GM19455 (cell line): ENCODE results near the gene RCOR2.
"Not testable (repeated sequence)": the region's sequence is repeated elsewhere in the genome, so short reads cannot be mapped to it uniquely, and the experiment has no call there.

ENCODE experiments used
- ATAC-seq: cut with Tn5 transposase; IDR thresholded peaks from one replicate; pipeline ENCODE4 v1.9.1; 2021; ENCODE audit not compliant: unreplicated experiment

Gene RCOR2

GRCh38 chr11:63879598-63880402 is 37.2 kb downstream of the RCOR2 start:
- ATAC-seq: no peak

- no peak for ATAC-seq
Observed at GRCh38 chr11:63877658-63878241, 39.2 kb downstream of the RCOR2 start.

DNA sequence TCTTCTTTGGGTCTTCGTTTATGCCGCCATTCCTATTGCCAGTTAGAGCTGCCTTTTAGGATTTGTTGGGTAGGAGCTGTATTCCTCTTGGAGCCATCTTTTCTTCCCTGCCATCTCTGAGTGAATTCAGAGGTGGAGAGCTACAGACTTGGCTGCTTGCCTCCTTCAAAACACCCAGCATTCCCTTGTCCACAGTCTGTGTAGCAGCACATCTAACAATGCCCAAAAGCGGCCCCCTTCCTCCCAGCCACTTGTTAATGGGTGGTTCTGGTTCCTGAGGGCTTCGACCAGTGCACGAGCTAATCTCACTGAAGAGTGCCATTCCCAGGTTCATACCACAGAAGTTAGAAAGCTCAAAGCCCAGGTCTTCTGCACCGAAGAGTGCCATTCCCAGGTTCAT is 40.3 kb downstream of the RCOR2 start:
- ATAC-seq: no peak

DNA sequence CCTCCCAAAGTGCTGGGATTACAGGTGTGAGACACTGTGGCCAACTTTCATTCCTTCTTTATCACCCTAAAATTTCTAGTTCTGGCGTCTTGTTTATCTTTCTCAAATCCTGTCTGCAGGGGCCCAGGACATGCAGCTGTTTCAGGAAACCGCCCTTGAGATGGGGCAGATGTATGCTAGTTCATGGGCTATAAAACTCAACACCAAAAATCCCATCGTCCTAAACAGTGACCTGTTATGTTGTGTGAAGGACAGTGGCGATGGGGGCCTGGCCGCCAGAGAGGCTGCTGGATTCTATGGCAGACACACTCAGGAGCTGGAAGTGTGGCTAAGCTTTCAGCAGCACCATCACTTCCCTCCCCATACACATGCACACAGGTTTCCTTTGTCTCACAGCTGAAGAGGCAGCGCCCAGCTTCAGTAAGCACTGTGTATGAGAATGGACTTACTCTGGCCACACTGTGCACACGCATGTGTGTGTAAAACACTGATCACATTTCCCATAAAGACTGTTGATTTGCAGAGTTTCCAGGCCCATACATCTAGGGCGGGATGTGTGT is 41.4 kb downstream of the RCOR2 start:
- no peak for ATAC-seq

- no peak for ATAC-seq
Observed at GRCh38 chr11:63874511-63874910, 42.5 kb downstream of the RCOR2 start.

- no peak for ATAC-seq
Observed at GRCh38 chr11:63873311-63873710, 43.7 kb downstream of the RCOR2 start.

GRCh38 chr11:63872800-63873197 is 44.2 kb downstream of the RCOR2 start:
- no peak for ATAC-seq

GRCh38 chr11:63871962-63872799 is 44.8 kb downstream of the RCOR2 start:
- peak; percentile 85 for ATAC-seq

DNA sequence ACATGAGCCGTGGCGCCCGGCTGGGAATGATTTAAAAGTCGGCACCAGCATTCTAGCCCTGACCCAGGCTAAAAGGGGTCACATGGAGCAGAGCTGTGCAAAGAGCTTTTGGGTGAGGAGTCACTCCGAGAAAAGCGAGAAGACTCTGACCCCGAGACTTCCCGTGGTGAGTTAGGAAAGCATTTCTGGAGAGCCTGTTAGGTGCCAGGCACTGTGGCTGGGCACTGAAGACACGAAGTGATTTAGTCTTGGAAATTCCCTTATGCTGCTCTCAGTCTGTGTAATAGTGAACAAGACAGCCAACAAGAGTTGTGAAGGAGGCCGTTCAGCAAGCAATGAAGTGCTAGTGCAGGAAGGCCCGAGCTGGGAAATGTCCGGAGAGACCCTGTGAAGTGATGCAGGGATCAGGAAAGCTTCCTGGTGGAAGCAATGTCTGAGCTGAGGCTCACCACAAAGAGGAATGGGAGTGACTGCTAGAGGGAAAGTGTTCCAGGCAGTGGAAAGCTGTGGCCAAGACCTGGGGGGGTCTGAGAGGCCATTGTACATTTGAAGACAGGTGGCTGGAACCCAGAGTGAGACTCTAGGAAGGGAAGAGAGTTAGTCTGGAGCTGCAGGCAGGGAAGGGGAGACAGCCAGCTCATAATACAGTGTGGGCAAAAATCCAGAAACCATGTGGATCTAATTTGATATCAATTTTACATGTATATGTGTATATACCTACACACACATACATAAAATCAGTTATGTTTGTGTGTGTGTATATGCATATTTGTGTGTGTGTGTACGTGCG is 46.4 kb downstream of the RCOR2 start:
- ATAC-seq: no peak

- ATAC-seq: no peak
Observed at GRCh38 chr11:63869683-63870082, 47.3 kb downstream of the RCOR2 start.

GRCh38 chr11:63869171-63869591 is 47.8 kb downstream of the RCOR2 start:
- ATAC-seq: no peak

DNA sequence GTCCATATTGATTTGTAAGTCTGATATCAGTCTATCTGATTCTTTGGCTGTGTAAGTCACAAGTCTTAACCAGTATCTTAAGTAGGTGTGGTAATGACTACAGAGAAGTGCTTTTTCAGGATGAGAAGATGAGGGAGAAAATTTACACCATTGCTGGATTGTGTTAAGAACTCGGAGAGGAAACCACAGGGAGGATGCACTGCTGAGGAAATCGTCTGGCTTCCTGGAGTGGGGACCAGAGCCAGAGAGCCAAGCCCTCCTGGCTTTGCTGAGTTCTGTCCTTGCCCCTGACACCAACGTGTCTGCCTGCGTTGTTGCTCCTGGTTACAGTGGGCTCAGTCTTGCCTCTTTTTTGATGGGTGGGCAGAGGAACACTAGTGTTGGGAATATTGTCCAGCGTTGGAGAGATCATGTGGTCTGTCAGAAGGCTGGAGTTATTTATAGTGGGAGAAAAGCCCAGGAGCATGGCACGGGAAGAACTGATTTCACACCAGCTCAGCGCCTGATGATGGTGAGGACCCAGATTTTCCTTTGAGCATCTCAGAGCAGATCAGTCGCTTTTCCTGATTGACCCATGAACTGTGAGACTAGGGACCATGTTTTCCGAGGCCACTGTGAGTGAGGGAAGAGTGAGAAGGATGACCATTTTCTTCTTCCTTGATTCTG is 48.4 kb downstream of the RCOR2 start:
- no peak for ATAC-seq

DNA sequence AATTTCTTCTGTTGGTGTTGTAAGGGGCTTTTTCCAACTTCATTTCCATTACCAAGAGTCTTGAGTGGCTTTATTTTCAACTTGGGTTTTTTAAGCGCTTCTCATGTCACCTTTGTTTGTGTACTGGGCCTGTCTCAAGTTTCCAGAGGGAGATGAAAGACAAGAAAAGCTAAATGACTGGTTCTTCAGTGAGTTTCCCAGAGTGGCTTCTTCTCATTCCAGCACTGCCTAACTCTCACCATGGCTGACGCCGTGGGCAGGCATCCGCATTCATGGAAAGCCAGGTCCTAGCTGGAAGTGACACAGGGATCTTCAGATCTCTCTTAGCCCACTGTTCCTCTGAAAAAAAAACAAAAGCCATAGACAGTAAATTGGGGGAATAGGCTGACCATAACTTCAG is 49.5 kb downstream of the RCOR2 start:
- no peak for ATAC-seq

GRCh38 chr11:63866211-63866610 is 50.8 kb downstream of the RCOR2 start:
- ATAC-seq: peak; percentile 79

- ATAC-seq: not testable (repeated sequence)
Observed at GRCh38 chr11:63863620-63864019, 53.3 kb downstream of the RCOR2 start.

DNA sequence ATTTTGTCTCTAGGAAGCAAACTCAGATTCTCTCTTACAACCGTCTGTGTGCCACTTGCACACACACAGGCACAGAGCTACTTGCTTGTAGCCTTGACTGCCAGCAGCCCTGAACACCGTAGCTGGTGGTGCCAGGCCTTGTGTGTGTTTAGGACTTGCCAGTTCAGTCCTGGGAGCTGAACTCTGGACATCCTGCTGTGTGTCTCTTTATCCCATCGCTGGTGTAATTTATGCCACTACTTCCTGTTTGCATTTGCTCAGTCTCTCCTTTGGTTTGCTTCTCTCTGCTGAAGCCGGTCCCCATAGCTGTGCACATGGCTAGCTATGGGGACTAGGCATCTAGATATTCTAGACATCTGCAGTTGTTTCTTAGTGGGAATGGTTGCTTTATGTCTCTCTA is 54.0 kb downstream of the RCOR2 start:
- ATAC-seq: no peak
